Keratinocyte (primary cell): ENCODE data around the gene VMA21. TPM values are rescaled to one million over a fixed set of nuclear protein-coding genes. Genes with fewer than 3 reads are reported as not detected.

ENCODE experiments used
- DNase-seq: peaks from one replicate; pipeline ENCODE4 v3.0.0-alpha.2; 2011; ENCODE audit warnings: low read depth, missing footprints, low spot score
- FAIRE-seq: peaks from 2 replicates; lab custom pipeline; 2011; peaks lifted over from hg19 to GRCh38; lab: Jason Lieb, UNC
- H2AFZ ChIP-seq: 2 replicates; pipeline ENCODE4 v1.6.0; 2012; ENCODE audit warnings: low read length, control low read depth, inconsistent platforms; ENCODE audit not compliant: control insufficient read depth
- H3K27ac ChIP-seq: 2 replicates; pipeline ENCODE4 v1.5.1; 2011; ENCODE audit warnings: low read length; ENCODE audit not compliant: control insufficient read depth, insufficient read depth
- H3K27me3 ChIP-seq: 3 replicates; pipeline ENCODE4 v1.6.0; 2011; ENCODE audit warnings: low read length; ENCODE audit not compliant: control insufficient read depth, insufficient read depth; ENCODE audit errors: extremely low read depth
- H3K36me3 ChIP-seq, 2 experiments: 2 replicates in 1 of 2; 3 replicates in 1 of 2; pipeline ENCODE4 v1.5.1; 2011; ENCODE audit warnings: low read length in 2 of 2, mild to moderate bottlenecking in 1 of 2; ENCODE audit not compliant: control insufficient read depth in 2 of 2, insufficient read depth in 2 of 2; ENCODE audit errors: extremely low read depth in 1 of 2
- H3K4me1 ChIP-seq: 3 replicates; pipeline ENCODE4 v1.5.1; 2011; ENCODE audit warnings: low read length; ENCODE audit not compliant: control insufficient read depth, insufficient read depth; ENCODE audit errors: extremely low read depth
- H3K4me2 ChIP-seq: 3 replicates; pipeline ENCODE4 v1.6.0; 2011; ENCODE audit warnings: low read depth, low read length; ENCODE audit not compliant: control insufficient read depth, insufficient read depth; ENCODE audit errors: extremely low read depth
- H3K4me3 ChIP-seq, 3 experiments: fragments of 200-600 bp in 1 of 3; sonication (generic) in 1 of 3; 2 replicates in 2 of 3; 3 replicates in 1 of 3; pipeline ENCODE4 v1.5.1; 2011 to 2016; ENCODE audit warnings: low read length in 3 of 3, mild to moderate bottlenecking in 3 of 3, control low read depth in 2 of 3, inconsistent platforms in 1 of 3, low read depth in 1 of 3, mixed read lengths in 1 of 3, mixed run types in 1 of 3, moderate library complexity in 1 of 3; ENCODE audit not compliant: control insufficient read depth in 2 of 3, insufficient read depth in 2 of 3; ENCODE audit errors: extremely low read depth in 1 of 3
- H3K79me2 ChIP-seq: 2 replicates; pipeline ENCODE4 v1.6.0; 2012; ENCODE audit warnings: low read length; ENCODE audit not compliant: control insufficient read depth, insufficient read depth
- H3K9ac ChIP-seq: 3 replicates; pipeline ENCODE4 v1.6.0; 2011; ENCODE audit warnings: low read length; ENCODE audit not compliant: control insufficient read depth, insufficient read depth; ENCODE audit errors: extremely low read depth
- H3K9me1 ChIP-seq: 3 replicates; pipeline ENCODE4 v1.6.0; 2011; ENCODE audit warnings: low read length; ENCODE audit not compliant: control insufficient read depth, insufficient read depth; ENCODE audit errors: extremely low read depth
- H3K9me3 ChIP-seq: 2 replicates; pipeline ENCODE4 v1.5.1; 2012; ENCODE audit warnings: low read depth, low read length; ENCODE audit not compliant: control insufficient read depth
- H4K20me1 ChIP-seq: 3 replicates; pipeline ENCODE4 v1.6.0; 2011; ENCODE audit warnings: low read length; ENCODE audit not compliant: control insufficient read depth, insufficient read depth; ENCODE audit errors: extremely low read depth
- EZH2 ChIP-seq: IDR thresholded peaks from one replicate; pipeline ENCODE4 v1.6.1; 2012; ENCODE audit warnings: inconsistent platforms, mild to moderate bottlenecking, low read length, moderate library complexity
- dilution Hi-C: fragments of 300-500 bp; cut with MboI; formaldehyde crosslinking; loops from one replicate; pipeline ENCODE4 v1.7.0; 2020; ENCODE audit warnings: low sequenced_read_pairs; ENCODE audit not compliant: extremely low pct_ligation_motif_present
- polyA plus RNA-seq, 5 experiments: library from polyadenylated mRNA; depleted of rRNA in 3 of 5; stranded (reverse) in 3 of 5; stranded (forward) in 1 of 5; unstranded in 1 of 5; fragments of >200 nt; gene quantifications; 1 replicate in 1 of 5; 2 replicates in 3 of 5; 3 replicates in 1 of 5; pipeline versions ENCODE4 v1.2.1 to v1.2.3, GENCODE V29; 2011 to 2012; ENCODE audit warnings: missing spikeins in 2 of 5, low read depth in 1 of 5, low replicate concordance in 1 of 5
- TF ChIP-seq, protein P1 (sequence below), 3 experiments: IDR thresholded peaks in 1 of 3; conservative IDR thresholded peaks in 1 of 3; optimal IDR thresholded peaks in 1 of 3; 2 replicates in 2 of 3; 3 replicates in 1 of 3; pipeline versions ENCODE3 to v1.5.1; 2011; ENCODE audit warnings: low read length in 3 of 3, mild to moderate bottlenecking in 3 of 3, moderate library complexity in 2 of 3, control low read depth in 1 of 3, inconsistent platforms in 1 of 3; ENCODE audit not compliant: insufficient read depth in 2 of 3; ENCODE audit errors: extremely low read depth in 1 of 3

The VMA21 gene
- polyA plus RNA-seq, 1 donor (not counting 4 experiments of a cell fraction or from before 2014, with no cell fraction given) = 29.4 TPM

DNA sequence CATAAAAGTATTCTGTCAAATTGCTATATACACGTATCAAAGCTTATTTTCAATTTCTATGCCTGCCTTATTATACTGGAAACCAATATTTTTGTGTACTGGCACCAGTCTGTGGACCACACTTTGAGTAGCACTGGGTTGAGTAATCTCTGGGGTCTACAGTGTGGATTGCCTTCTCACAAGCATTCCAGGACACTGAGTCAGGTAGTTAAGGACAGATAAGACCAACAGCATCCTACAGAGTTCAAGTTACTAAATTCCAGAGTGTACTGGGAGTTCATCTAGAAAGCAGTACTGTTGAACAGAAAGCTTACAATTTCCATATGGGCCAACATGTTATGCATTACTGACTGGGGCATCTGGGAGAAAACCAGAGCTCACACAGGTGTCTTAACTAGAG, 61.8 kb downstream of the VMA21 start:
- no peaks in the 10 kb centered on the region for H3K27me3 ChIP-seq
- no peak overlapping the region for H3K9ac ChIP-seq
- no peak overlapping the region for H2AFZ ChIP-seq
- H3K4me3 ChIP-seq = no peak overlapping the region
- dilution Hi-C loops = no loop called here
- H4K20me1 ChIP-seq = no peaks in the 10 kb centered on the region
- H3K36me3 ChIP-seq = no peaks in the 10 kb centered on the region
- TF ChIP-seq, protein P1, sequence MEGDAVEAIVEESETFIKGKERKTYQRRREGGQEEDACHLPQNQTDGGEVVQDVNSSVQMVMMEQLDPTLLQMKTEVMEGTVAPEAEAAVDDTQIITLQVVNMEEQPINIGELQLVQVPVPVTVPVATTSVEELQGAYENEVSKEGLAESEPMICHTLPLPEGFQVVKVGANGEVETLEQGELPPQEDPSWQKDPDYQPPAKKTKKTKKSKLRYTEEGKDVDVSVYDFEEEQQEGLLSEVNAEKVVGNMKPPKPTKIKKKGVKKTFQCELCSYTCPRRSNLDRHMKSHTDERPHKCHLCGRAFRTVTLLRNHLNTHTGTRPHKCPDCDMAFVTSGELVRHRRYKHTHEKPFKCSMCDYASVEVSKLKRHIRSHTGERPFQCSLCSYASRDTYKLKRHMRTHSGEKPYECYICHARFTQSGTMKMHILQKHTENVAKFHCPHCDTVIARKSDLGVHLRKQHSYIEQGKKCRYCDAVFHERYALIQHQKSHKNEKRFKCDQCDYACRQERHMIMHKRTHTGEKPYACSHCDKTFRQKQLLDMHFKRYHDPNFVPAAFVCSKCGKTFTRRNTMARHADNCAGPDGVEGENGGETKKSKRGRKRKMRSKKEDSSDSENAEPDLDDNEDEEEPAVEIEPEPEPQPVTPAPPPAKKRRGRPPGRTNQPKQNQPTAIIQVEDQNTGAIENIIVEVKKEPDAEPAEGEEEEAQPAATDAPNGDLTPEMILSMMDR (optimal IDR thresholded peaks at IDR 0.05 in 1 of 3, IDR thresholded peaks at IDR 0.05 in 1 of 3, conservative IDR thresholded peaks at IDR 0.05 in 1 of 3; ENCODE audit: extremely low read depth in 1 of 3, insufficient read depth in 2 of 3, low read length in 3 of 3) = no peak
- TF ChIP-seq EZH2 = no peak
- H3K9me1 ChIP-seq = no peaks in the 10 kb centered on the region
- FAIRE-seq = no peak
- no peaks in the 10 kb centered on the region for H3K9me3 ChIP-seq
- no peaks in the 10 kb centered on the region for H3K79me2 ChIP-seq
- H3K4me2 ChIP-seq = no peak overlapping the region
- no peaks in the 10 kb centered on the region for H3K4me1 ChIP-seq
- H3K27ac ChIP-seq = no peak overlapping the region
- no peak for DNase-seq

Other genes starting within 250 kb of the VMA21 start
- not detected in 3 replicates for gene GPR50, start 220.6 kb upstream of the VMA21 start, polyA plus RNA-seq
- not detected in 3 replicates for gene PASD1, start 166.5 kb downstream of the VMA21 start, polyA plus RNA-seq